A549 (cell line): ENCODE results near the gene C3orf20.

ENCODE experiments used
- BCL3 ChIP-seq: fragments of >200 bp; sonication (Bioruptor Twin); formaldehyde crosslinking; IDR thresholded peaks from 3 replicates; pipeline ENCODE4 v1.6.1; 2016
- ELK1 ChIP-seq: fragments of 150-350 bp; IDR thresholded peaks from 2 replicates; pipeline ENCODE4 v1.6.1; 2014; ENCODE audit warnings: low read depth, mild to moderate bottlenecking, low read length
- GATA3 ChIP-seq: IDR thresholded peaks from 2 replicates; pipeline ENCODE4 v1.6.1; 2012; ENCODE audit warnings: borderline replicate concordance
- HOXB13 ChIP-seq: fragments of 250-450 bp; sonication (Bioruptor Pico); IDR thresholded peaks from 2 replicates; pipeline ENCODE4 v1.5.0; 2020; ENCODE audit warnings: low read depth, mild to moderate bottlenecking, moderate library complexity
- MAX ChIP-seq: IDR thresholded peaks from 2 replicates; pipeline ENCODE4 v1.6.1; 2012
- MAZ ChIP-seq: fragments of 150-350 bp; IDR thresholded peaks from 2 replicates; pipeline ENCODE4 v1.6.1; 2014; ENCODE audit warnings: antibody characterized with exemption, low read depth, low read length, borderline replicate concordance
- MYC ChIP-seq: IDR thresholded peaks from 2 replicates; pipeline ENCODE4 v1.6.1; 2012; ENCODE audit warnings: mild to moderate bottlenecking, inconsistent platforms, low read length, improper control_type of control experiment, borderline replicate concordance
- POLR2A ChIP-seq: IDR thresholded peaks from 2 replicates; pipeline ENCODE4 v1.6.1; 2012; ENCODE audit warnings: mild to moderate bottlenecking, low read length
- RCOR1 ChIP-seq: fragments of 150-350 bp; IDR thresholded peaks from 2 replicates; pipeline ENCODE4 v1.6.1; 2014; ENCODE audit warnings: antibody characterized with exemption, low read length, low read depth
- RFX5 ChIP-seq: fragments of 450-650 bp; IDR thresholded peaks from 2 replicates; pipeline ENCODE4 v1.7.1; 2014; ENCODE audit warnings: antibody characterized with exemption, mild to moderate bottlenecking, moderate library complexity
- TF ChIP-seq, protein P1 (sequence below): fragments of >200 bp; sonication (Bioruptor Twin); formaldehyde crosslinking; IDR thresholded peaks from 3 replicates; pipeline ENCODE4 v1.5.1; 2016
- TF ChIP-seq, protein P2 (sequence below): fragments of 450-650 bp; IDR thresholded peaks from 2 replicates; pipeline ENCODE4 v1.6.1; 2014; ENCODE audit warnings: antibody characterized with exemption

DNA sequence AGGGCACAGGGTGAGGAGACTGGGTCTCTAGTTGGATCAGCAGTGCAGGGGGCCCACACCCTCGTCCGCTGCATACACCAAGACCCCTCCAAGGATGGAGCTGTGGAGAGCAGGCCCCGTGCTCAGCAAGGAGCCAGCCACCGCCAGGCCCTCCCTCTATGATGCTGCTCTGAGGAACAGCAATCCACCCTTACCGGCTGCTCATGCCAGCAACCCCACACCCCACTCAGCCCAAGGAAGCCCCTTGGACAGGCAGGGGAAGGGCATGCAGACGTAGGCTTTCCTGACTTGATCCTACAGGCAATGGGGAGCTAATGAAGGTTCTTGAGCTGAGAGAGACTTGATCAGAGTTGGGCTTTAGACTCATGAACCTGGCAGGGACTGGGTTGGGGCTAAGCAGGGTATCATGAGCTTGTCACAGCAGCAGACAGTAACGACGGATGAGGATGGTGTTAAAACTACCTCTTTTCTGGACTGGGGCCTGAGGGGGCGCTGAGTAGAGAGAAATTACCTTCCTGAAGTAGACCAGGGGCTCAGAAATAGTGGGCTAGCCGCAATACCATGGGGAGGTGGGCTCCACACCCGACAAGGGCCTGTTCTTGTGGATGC lies 93.3 kb downstream of the C3orf20 start:
- TF ChIP-seq, protein P1, sequence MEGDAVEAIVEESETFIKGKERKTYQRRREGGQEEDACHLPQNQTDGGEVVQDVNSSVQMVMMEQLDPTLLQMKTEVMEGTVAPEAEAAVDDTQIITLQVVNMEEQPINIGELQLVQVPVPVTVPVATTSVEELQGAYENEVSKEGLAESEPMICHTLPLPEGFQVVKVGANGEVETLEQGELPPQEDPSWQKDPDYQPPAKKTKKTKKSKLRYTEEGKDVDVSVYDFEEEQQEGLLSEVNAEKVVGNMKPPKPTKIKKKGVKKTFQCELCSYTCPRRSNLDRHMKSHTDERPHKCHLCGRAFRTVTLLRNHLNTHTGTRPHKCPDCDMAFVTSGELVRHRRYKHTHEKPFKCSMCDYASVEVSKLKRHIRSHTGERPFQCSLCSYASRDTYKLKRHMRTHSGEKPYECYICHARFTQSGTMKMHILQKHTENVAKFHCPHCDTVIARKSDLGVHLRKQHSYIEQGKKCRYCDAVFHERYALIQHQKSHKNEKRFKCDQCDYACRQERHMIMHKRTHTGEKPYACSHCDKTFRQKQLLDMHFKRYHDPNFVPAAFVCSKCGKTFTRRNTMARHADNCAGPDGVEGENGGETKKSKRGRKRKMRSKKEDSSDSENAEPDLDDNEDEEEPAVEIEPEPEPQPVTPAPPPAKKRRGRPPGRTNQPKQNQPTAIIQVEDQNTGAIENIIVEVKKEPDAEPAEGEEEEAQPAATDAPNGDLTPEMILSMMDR: no peak
- TF ChIP-seq POLR2A (no peak), MAX (no peak), RCOR1 (no peak), HOXB13 (CRISPR knock-in tag) (no peak), MYC (no peak), MAZ (no peak), GATA3 (no peak), RFX5 (no peak), ELK1 (no peak), BCL3 (no peak)
- TF ChIP-seq, protein P2, sequence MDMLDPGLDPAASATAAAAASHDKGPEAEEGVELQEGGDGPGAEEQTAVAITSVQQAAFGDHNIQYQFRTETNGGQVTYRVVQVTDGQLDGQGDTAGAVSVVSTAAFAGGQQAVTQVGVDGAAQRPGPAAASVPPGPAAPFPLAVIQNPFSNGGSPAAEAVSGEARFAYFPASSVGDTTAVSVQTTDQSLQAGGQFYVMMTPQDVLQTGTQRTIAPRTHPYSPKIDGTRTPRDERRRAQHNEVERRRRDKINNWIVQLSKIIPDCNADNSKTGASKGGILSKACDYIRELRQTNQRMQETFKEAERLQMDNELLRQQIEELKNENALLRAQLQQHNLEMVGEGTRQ: no peak
